NB4 (cell line): ENCODE measurements around the gene GGT6.

Experiments used
- CTCF ChIP-seq: IDR thresholded peaks from one replicate; pipeline ENCODE4 v1.5.1; 2012; ENCODE audit warnings: low read depth, low read length
- MAX ChIP-seq: IDR thresholded peaks from 2 replicates; pipeline ENCODE4 v1.6.1; 2011; ENCODE audit warnings: low read depth, low read length
- MYC ChIP-seq: IDR thresholded peaks from 2 replicates; pipeline ENCODE4 v1.6.1; 2011; ENCODE audit warnings: low read depth, low read length
- POLR2A ChIP-seq: IDR thresholded peaks from 2 replicates; pipeline ENCODE4 v1.6.1; 2011; ENCODE audit warnings: mild to moderate bottlenecking; ENCODE audit not compliant: insufficient read length; ENCODE audit errors: extremely low read depth

- TF ChIP-seq MAX: no peak
- TF ChIP-seq CTCF: no peak
- no peak for TF ChIP-seq POLR2A
- no peak for TF ChIP-seq MYC
Measured at GRCh38 chr17:4604111-4604644, 43.8 kb upstream of the GGT6 start.
